ENCODE measurements around the gene SERTAD1. TPM values are rescaled to one million over a fixed set of nuclear protein-coding genes. Genes with fewer than 3 reads are reported as not detected.
A peak's percentile ranks its signal among the peaks of the same experiment; 100 is the strongest.

The SERTAD1 gene
- total and polyA plus RNA-seq, 2 of the 4 experiments (the other 2 are of a cell fraction), result 21.1 to 27.4 TPM

- H3K9me3 ChIP-seq (ENCODE audit: control insufficient read depth, insufficient read depth, low read length), result no peaks in the 10 kb centered on the region
- H3K18ac ChIP-seq (ENCODE audit: low read depth, low read length), result peak overlapping the region; percentile 81
- no peaks in the 10 kb centered on the region for H3K27me3 ChIP-seq (ENCODE audit: control insufficient read depth, insufficient read depth, low read length)
- CTCF ChIA-PET, result interaction anchor here (0.6 to 1.8 kb wide), 6 partner anchors 9 to 161 kb away, joined by 3 to 8 read pairs (median 4); no protein-coding TSS in a partner anchor
- peaks cover 4% of the 10 kb centered on the region for H3K9me1 ChIP-seq (ENCODE audit: insufficient read depth, low read length)
- dilution Hi-C loops (cut with HindIII; ENCODE audit: low sequenced_read_pairs, unreplicated experiment), result no loop called here
- peak overlapping the region; percentile 99 for H3K23ac ChIP-seq (ENCODE audit: low read depth, low read length)
- H2AK9ac ChIP-seq (replicated peaks; ENCODE audit: low read depth, low read length, poor library complexity), result peak overlapping the region; percentile 89
- peak overlapping the region; percentile 85 for H3K9ac ChIP-seq (ENCODE audit: low read depth, low read length)
- peaks cover 9% of the 10 kb centered on the region for H3K4me1 ChIP-seq (ENCODE audit: control insufficient read depth, insufficient read depth, low read length)
- H2AFZ ChIP-seq (replicated peaks; ENCODE audit: low read length, poor library complexity), result peak overlapping the region; percentile 100
- intact Hi-C loops (cut with micrococcal nuclease), result loop anchor here (1.0 to 10.0 kb wide), 5 partner anchors 43 to 226 kb away; partner anchors contain the start of genes C19orf47 and PLD3
- peak overlapping the region; percentile 89 for H2AK5ac ChIP-seq (ENCODE audit: low read depth, low read length)
- H3K79me1 ChIP-seq (ENCODE audit: low read depth in 1 of 2, low read length in 2 of 2), result peaks cover 6 to 24% of the 10 kb centered on the region in 2 experiments; a peak in 2 of 4 replicates
- no TSS peak for BruUV-seq (replicated peaks)
- peak overlapping the region; percentile 98 for H2BK120ac ChIP-seq (ENCODE audit: low read depth, low read length)
- peak overlapping the region; percentile 97 for H3K27ac ChIP-seq (ENCODE audit: insufficient read depth, low read length)
- in situ Hi-C loops (cut with MboI; ENCODE audit: low sequenced_read_pairs), result no loop called here
- ATAC-seq (ENCODE audit: low read depth), result peak; percentile 68
- H3K36me3 ChIP-seq (ENCODE audit: control insufficient read depth, insufficient read depth, low read length), result peaks cover 12% of the 10 kb centered on the region
- POLR2A ChIA-PET (ENCODE audit: unreplicated experiment), result interaction anchor here (0.5 to 0.8 kb wide), 5 partner anchors 10 to 194 kb away, joined by 3 read pairs; no protein-coding TSS in a partner anchor
- H3K4ac ChIP-seq (ENCODE audit: low read depth, low read length), result peak overlapping the region; percentile 98
- H4K8ac ChIP-seq (ENCODE audit: low read depth in 2 of 2, low read length in 2 of 2), result peak overlapping the region; percentile 89 to 99
- H4K5ac ChIP-seq (ENCODE audit: low read depth, low read length), result peak overlapping the region; percentile 77
- H3K56ac ChIP-seq (ENCODE audit: extremely low read depth, insufficient read depth, low read length), result peak overlapping the region; percentile 96
- DNase-seq, result peak; percentile 92
- peak overlapping the region; percentile 99 for H3K14ac ChIP-seq (replicated peaks; ENCODE audit: low read depth, low read length)
- peak overlapping the region; percentile 95; the same call in 2 of the 3 replicates for H2BK15ac ChIP-seq (ENCODE audit: low read depth, low read length)
- H4K91ac ChIP-seq (ENCODE audit: insufficient read depth, low read depth, low read length), result peak overlapping the region; percentile 99
- peak overlapping the region; percentile 78 for H2BK20ac ChIP-seq (ENCODE audit: low read depth, low read length)
- 2% methylated on average over 27 of the region's 56 CpGs; no CpG with 5 or more reads in 1 of the 2 experiments for WGBS, 2 experiments (ENCODE audit: extremely low coverage in 2 of 2, insufficient read length in 1 of 2)
- peak overlapping the region; percentile 52 for H3K4me3 ChIP-seq (ENCODE audit: insufficient read depth, low read depth, low read length)
- peaks cover 10% of the 10 kb centered on the region for H4K20me1 ChIP-seq (ENCODE audit: insufficient read depth, low read length)
- peak overlapping the region; percentile 98 for H2BK5ac ChIP-seq (ENCODE audit: low read depth, low read length, poor library complexity, severe bottlenecking)
- peak overlapping the region; percentile 67 for H3K4me2 ChIP-seq (ENCODE audit: low read depth, low read length)
- TF ChIP-seq SMC3 (IDR thresholded peaks at IDR 0.05; ENCODE audit: low read depth, low read length) (peak; percentile 80), CEBPB (IDR thresholded peaks at IDR 0.05; ENCODE audit: low read depth, low read length) (no peak), RAD21 (IDR thresholded peaks at IDR 0.05; ENCODE audit: low read length) (peak; percentile 69), CTCF (conservative IDR thresholded peaks at IDR 0.05; ENCODE audit: low read depth, low read length) (peak; percentile 91), BHLHE40 (IDR thresholded peaks at IDR 0.05; ENCODE audit: low read depth, low read length) (peak; percentile 99), FOS (IDR thresholded peaks at IDR 0.05; ENCODE audit: low read depth, low read length) (peak; percentile 23; the same call in 1 of the 2 replicates), POLR2A (IDR thresholded peaks at IDR 0.05; ENCODE audit: low read depth, low read length) (peak; percentile 90), RCOR1 (IDR thresholded peaks at IDR 0.05; ENCODE audit: insufficient replicate concordance, low read length) (peak; percentile 70), RFX5 (IDR thresholded peaks at IDR 0.05; ENCODE audit: low read depth, low read length) (no peak), NFE2L2 (IDR thresholded peaks at IDR 0.05; ENCODE audit: low read depth, low read length) (no peak), MAFK (IDR thresholded peaks at IDR 0.05; ENCODE audit: low read depth, low read length) (no peak), MXI1 (IDR thresholded peaks at IDR 0.05; ENCODE audit: borderline replicate concordance, low read depth, low read length) (peak; percentile 71; the same call in 1 of the 2 replicates), CHD1 (IDR thresholded peaks at IDR 0.05; ENCODE audit: low read depth, low read length) (peak; percentile 28; the same call in 1 of the 2 replicates), MAZ (IDR thresholded peaks at IDR 0.05; ENCODE audit: borderline replicate concordance, low read depth, low read length) (peak; percentile 98)
These were observed 4.7 kb downstream of the SERTAD1 start for GRCh38 chr19:40420766-40421765.

All from IMR-90 (cell line).